Body of pancreas (tissue), 4 donors: ENCODE measurements around the gene ARID5A. TPM values are rescaled to one million over a fixed set of nuclear protein-coding genes. Genes with fewer than 3 reads are reported as not detected.

Experiments used
- ATAC-seq: fragments of 150-250 bp; one replicate; pipeline ENCODE4 v1.9.1; 2016
- DNase-seq, 4 donors: peaks; one replicate each; pipeline ENCODE4 v3.0.0-alpha.2; 2019
- H3K27ac ChIP-seq, 4 donors: fragments of 200-600 bp; sonication (generic); 1 replicate in 3 of 4; 2 replicates in 1 of 4; pipeline versions ENCODE4 v1.5.1 to v1.6.1; 2016 to 2019; ENCODE audit warnings: mild to moderate bottlenecking in 1 of 4, mixed read lengths in 1 of 4, moderate library complexity in 1 of 4
- H3K27me3 ChIP-seq, 2 donors: fragments of 200-600 bp; sonication (generic); one replicate each; pipeline ENCODE4 v1.6.0; 2016; ENCODE audit warnings: mild to moderate bottlenecking in 1 of 2
- H3K36me3 ChIP-seq, 2 donors: fragments of 200-600 bp; sonication (generic); replicated peaks in 1 of 2; 2 replicates each; pipeline ENCODE4 v1.5.1; 2016; ENCODE audit warnings: low read depth in 2 of 2; ENCODE audit not compliant: insufficient read depth in 1 of 2
- H3K4me1 ChIP-seq: fragments of 200-600 bp; sonication (generic); one replicate; pipeline ENCODE4 v1.6.0; 2016
- H3K4me3 ChIP-seq, 2 donors: fragments of 200-600 bp; sonication (generic); 1 replicate in 1 of 2; 2 replicates in 1 of 2; pipeline ENCODE4 v1.5.1; 2016 to 2019
- H3K9me3 ChIP-seq, 3 donors: fragments of 200-600 bp; sonication (generic); 1 replicate in 2 of 3; 2 replicates in 1 of 3; pipeline ENCODE4 v1.5.1; 2016
- CTCF ChIP-seq, 7 experiments: fragments of 450-650 bp in 4 of 7; fragments of 200-600 bp in 3 of 7; sonication (generic) in 3 of 7; IDR thresholded peaks; one replicate each; pipeline ENCODE4 v1.5.1; 2016 to 2019; ENCODE audit warnings: antibody characterized with exemption in 7 of 7
- POLR2A ChIP-seq, 3 donors: fragments of 450-650 bp; IDR thresholded peaks; one replicate each; pipeline ENCODE4 v1.6.1; 2016; ENCODE audit warnings: antibody characterized with exemption in 3 of 3, mild to moderate bottlenecking in 2 of 3
- WGBS, 2 donors: methylation state at CpG; one replicate each; pipeline ENCODE4 v1.1.5; 2017; 5-methylcytosine and 5-hydroxymethylcytosine counted together
- intact Hi-C: fragments of 100-400 bp; cut with DNase I; formaldehyde crosslinking; loops from one replicate; pipeline ENCODE4 v1.15.1; 2023
- total RNA-seq, 2 donors: library from RNA; depleted of rRNA; stranded (reverse); fragments of >200 nt; gene quantifications; one replicate each; pipeline ENCODE4 v1.1.0, GENCODE V29; 2016

Gene ARID5A
- total RNA-seq, 2 donors from 2014 or later, result 8.9 to 9.6 TPM

GRCh38 chr2:96534701-96535181 lies 1.8 kb upstream of the ARID5A start:
- H3K4me3 ChIP-seq, result no peak overlapping the region
- no peaks in the 10 kb centered on the region for H3K36me3 ChIP-seq
- no peak overlapping the region for H3K27ac ChIP-seq
- H3K4me1 ChIP-seq, result peaks cover 30% of the 10 kb centered on the region
- DNase-seq (no peak), ATAC-seq (no peak)
- no peaks in the 10 kb centered on the region for H3K27me3 ChIP-seq
- H3K9me3 ChIP-seq, result no peaks in the 10 kb centered on the region
- TF ChIP-seq POLR2A (IDR thresholded peaks at IDR 0.05) (no peak), CTCF (IDR thresholded peaks at IDR 0.05) (no peak)
- intact Hi-C loops, result no loop called here
- WGBS, 2 donors, result 56 to 61% methylated on average over 5 of the region's 5 CpGs

- H3K4me1 ChIP-seq, result peaks cover 30% of the 10 kb centered on the region
- no peak overlapping the region for H3K27ac ChIP-seq
- intact Hi-C loops, result no loop called here
- no peaks in the 10 kb centered on the region for H3K27me3 ChIP-seq
- H3K9me3 ChIP-seq, result no peaks in the 10 kb centered on the region
- WGBS, 2 donors, result 81 to 84% methylated on average over 4 of the region's 4 CpGs
- DNase-seq (no peak), ATAC-seq (no peak)
- no peak overlapping the region for H3K4me3 ChIP-seq
- H3K36me3 ChIP-seq, result no peaks in the 10 kb centered on the region
- TF ChIP-seq POLR2A (IDR thresholded peaks at IDR 0.05) (no peak), CTCF (IDR thresholded peaks at IDR 0.05) (no peak)
These were observed 1.2 kb upstream of the ARID5A start for GRCh38 chr2:96535331-96535730.

GRCh38 chr2:96537066-96537733 lies 648 bp downstream of the ARID5A start:
- H3K4me1 ChIP-seq, result peaks cover 22% of the 10 kb centered on the region
- WGBS, 2 donors, result 0% methylated on average over 17 to 61 of the region's 61 CpGs

GRCh38 chr2:96537734-96538486 lies 1.4 kb downstream of the ARID5A start:
- H3K9me3 ChIP-seq, result no peaks in the 10 kb centered on the region
- 28 to 79% methylated on average over 12 to 33 of the region's 36 CpGs for WGBS, 2 donors
- TF ChIP-seq CTCF (IDR thresholded peaks at IDR 0.05) (no peak), POLR2A (IDR thresholded peaks at IDR 0.05) (no peak)
- H3K27ac ChIP-seq, result peak overlapping the region in 3 of 4 donors; percentile 65 to 91 (median 75)
- H3K36me3 ChIP-seq, result no peaks in the 10 kb centered on the region
- H3K4me1 ChIP-seq, result peaks cover 15% of the 10 kb centered on the region
- ATAC-seq (no peak), DNase-seq (no peak)
- H3K27me3 ChIP-seq, result no peaks in the 10 kb centered on the region
- intact Hi-C loops, result no loop called here
- peak overlapping the region; percentile 77 to 89 for H3K4me3 ChIP-seq

More at GRCh38 chr2:96537066-96537733, 648 bp downstream of the ARID5A start:
- H3K9me3 ChIP-seq, result no peaks in the 10 kb centered on the region
- intact Hi-C loops, result no loop called here
- peak overlapping the region; percentile 42 to 91 (median 70) for H3K27ac ChIP-seq
- peak; percentile 39 for ATAC-seq
- peak; percentile 49 to 80 (median 63) for DNase-seq
- H3K4me3 ChIP-seq, result peak overlapping the region; percentile 77 to 89
- TF ChIP-seq CTCF (IDR thresholded peaks at IDR 0.05) (no peak), POLR2A (IDR thresholded peaks at IDR 0.05) (peak in 2 of 3 donors; percentile 44 to 47)
- no peaks in the 10 kb centered on the region for H3K36me3 ChIP-seq
- H3K27me3 ChIP-seq, result no peaks in the 10 kb centered on the region
